ENCODE measurements around the gene ANXA2. TPM values are rescaled to one million over a fixed set of nuclear protein-coding genes. Genes with fewer than 3 reads are reported as not detected.

The ANXA2 gene
- total and polyA plus RNA-seq, 2 experiments from 2014 or later = 202 to 225 TPM

GRCh38 chr15:60376677-60377095 lies 21.1 kb downstream of the ANXA2 start:
- Histone ChIP-seq H3K27me3 (ENCODE audit: insufficient read depth) (no peaks in the 10 kb centered on the region), H3K27ac (ENCODE audit: low read depth) (no peak overlapping the region), H3K9me2 (ENCODE audit: insufficient read depth) (no peaks in the 10 kb centered on the region), H3K4me3 (no peak overlapping the region), H3K4me2 (no peak overlapping the region), H3K79me2 (replicated peaks; ENCODE audit: insufficient read depth) (0 out of 2 replicates have a peak, but pooled peaks cover 4% of the 10 kb centered on the region), H3K36me3 (ENCODE audit: insufficient read depth) (no peaks in the 10 kb centered on the region), H4K20me1 (replicated peaks; ENCODE audit: insufficient read depth) (no peaks in the 10 kb centered on the region; the same call in 1 of the 2 replicates), H2AFZ (no peak overlapping the region), H3K4me1 (ENCODE audit: insufficient read depth) (peaks cover 14% of the 10 kb centered on the region), H3F3A (replicated peaks; ENCODE audit: low read depth) (no peaks in the 10 kb centered on the region)
- TF ChIP-seq CTCF (conservative IDR thresholded peaks at IDR 0.05; ENCODE audit: low read depth in 2 of 2) (no peak), EZH2phosphoT487 (IDR thresholded peaks at IDR 0.05; ENCODE audit: unreplicated experiment) (no peak), STAT1 (IDR thresholded peaks at IDR 0.05; ENCODE audit: unreplicated experiment) (no peak), ZNF462 (CRISPR knock-in tag; IDR thresholded peaks at IDR 0.05) (no peak)
- DNase-seq (ENCODE audit: low spot score) = no peak
- H3K27me3 Mint-ChIP-seq (ENCODE audit: insufficient read depth, low read depth, poor library complexity) = no peaks in the 10 kb centered on the region
- no peaks in the 10 kb centered on the region for H3K36me3 Mint-ChIP-seq (ENCODE audit: low read depth)
- H3K27ac Mint-ChIP-seq = no peak overlapping the region; the same call in 1 of the 2 replicates
- H3K9me3 Mint-ChIP-seq = no peaks in the 10 kb centered on the region
- ATAC-seq = no peak
- no peak overlapping the region for H3K4me3 Mint-ChIP-seq
- H3K4me1 Mint-ChIP-seq = peaks cover 22% of the 10 kb centered on the region

Data from GM23338 (cell line).